Measurements from ENCODE around the gene WWC2. TPM values are rescaled to one million over a fixed set of nuclear protein-coding genes. Genes with fewer than 3 reads are reported as not detected.

WWC2 gene
- total RNA-seq, 6 donors from 2014 or later, result 87.0 to 179 (median 121) TPM

- Histone ChIP-seq H3K4me3 (no peak overlapping the region), H3K27me3 (no peaks in the 10 kb centered on the region), H3K36me3 (no peaks in the 10 kb centered on the region), H3K9me3 (no peaks in the 10 kb centered on the region), H3K4me1 (peaks cover 0 to 13% (median 2%) of the 10 kb centered on the region in 4 donors), H3K27ac (no peak overlapping the region)
- no peak for TF ChIP-seq POLR2AphosphoS5 (IDR thresholded peaks at IDR 0.05)
- no peak for ATAC-seq (ENCODE audit: low FRiP score in 2 of 2)
- DNase-seq, result no peak
- WGBS, 2 donors, result 70 to 72% methylated on average over 3 of the region's 3 CpGs
Measured at GRCh38 chr4:183197140-183197539, 98.1 kb downstream of the WWC2 start.

- ATAC-seq (ENCODE audit: low FRiP score in 2 of 2) (peak; percentile 73 to 78), DNase-seq (peak; percentile 26 to 86)
- H3K27ac ChIP-seq, result no peak overlapping the region
- peaks cover 0 to 8% (median 2%) of the 10 kb centered on the region in 4 donors for H3K4me1 ChIP-seq
- WGBS, 2 donors, result 33 to 38% methylated on average over 4 of the region's 4 CpGs
- no peak for TF ChIP-seq POLR2A (IDR thresholded peaks at IDR 0.05)
- TF ChIP-seq POLR2AphosphoS5 (IDR thresholded peaks at IDR 0.05), result no peak
- no peak for TF ChIP-seq CTCF (IDR thresholded peaks at IDR 0.05)
- TF ChIP-seq EP300 (IDR thresholded peaks at IDR 0.05), result no peak
- H3K9me3 ChIP-seq, result no peaks in the 10 kb centered on the region
- no peaks in the 10 kb centered on the region for H3K36me3 ChIP-seq
- no peak overlapping the region for H3K4me3 ChIP-seq
- H3K27me3 ChIP-seq, result no peaks in the 10 kb centered on the region
Measured at GRCh38 chr4:183200453-183200852, 101.4 kb downstream of the WWC2 start.

GRCh38 chr4:183201331-183201730 lies 102.3 kb downstream of the WWC2 start:
- H3K9me3 ChIP-seq, result no peaks in the 10 kb centered on the region
- H3K27ac ChIP-seq, result no peak overlapping the region
- TF ChIP-seq POLR2A (IDR thresholded peaks at IDR 0.05), result no peak
- peaks cover 0 to 8% (median 0%) of the 10 kb centered on the region in 4 donors for H3K4me1 ChIP-seq
- ATAC-seq (ENCODE audit: low FRiP score in 2 of 2), result no peak
- DNase-seq, result no peak
- no peak overlapping the region for H3K4me3 ChIP-seq
- WGBS, 2 donors, result 91 to 95% methylated on average over 4 of the region's 4 CpGs
- no peaks in the 10 kb centered on the region for H3K27me3 ChIP-seq
- H3K36me3 ChIP-seq, result no peaks in the 10 kb centered on the region

GRCh38 chr4:183202523-183202922 lies 103.5 kb downstream of the WWC2 start:
- TF ChIP-seq POLR2A (IDR thresholded peaks at IDR 0.05), result no peak
- TF ChIP-seq EP300 (IDR thresholded peaks at IDR 0.05), result no peak
- TF ChIP-seq POLR2AphosphoS5 (IDR thresholded peaks at IDR 0.05), result no peak
- TF ChIP-seq CTCF (IDR thresholded peaks at IDR 0.05), result no peak
- Histone ChIP-seq H3K4me3 (no peak overlapping the region), H3K27ac (no peak overlapping the region), H3K36me3 (no peaks in the 10 kb centered on the region), H3K9me3 (no peaks in the 10 kb centered on the region), H3K4me1 (peaks cover 0 to 8% (median 0%) of the 10 kb centered on the region in 4 donors), H3K27me3 (no peaks in the 10 kb centered on the region)
- no peak for DNase-seq
- no peak for ATAC-seq (ENCODE audit: low FRiP score in 2 of 2)
- 82 to 96% methylated on average over 2 of the region's 2 CpGs for WGBS, 2 donors

GRCh38 chr4:183204793-183205192 lies 105.7 kb downstream of the WWC2 start:
- Histone ChIP-seq H3K4me1 (peaks cover 0 to 8% (median 0%) of the 10 kb centered on the region in 4 donors), H3K27me3 (no peaks in the 10 kb centered on the region), H3K27ac (no peak overlapping the region), H3K4me3 (no peak overlapping the region), H3K36me3 (peaks cover 0 to 4% (median 0%) of the 10 kb centered on the region in 4 donors), H3K9me3 (no peaks in the 10 kb centered on the region)
- DNase-seq, result no peak
- WGBS, 2 donors, result 94 to 95% methylated on average over 2 of the region's 2 CpGs
- no peak for ATAC-seq (ENCODE audit: low FRiP score in 2 of 2)
- TF ChIP-seq EP300 (IDR thresholded peaks at IDR 0.05), result no peak
- no peak for TF ChIP-seq POLR2A (IDR thresholded peaks at IDR 0.05)
- TF ChIP-seq POLR2AphosphoS5 (IDR thresholded peaks at IDR 0.05), result no peak
- TF ChIP-seq CTCF (IDR thresholded peaks at IDR 0.05), result no peak

GRCh38 chr4:183205193-183205592 lies 106.1 kb downstream of the WWC2 start:
- peaks cover 0 to 7% (median 0%) of the 10 kb centered on the region in 4 donors for H3K4me1 ChIP-seq
- no peaks in the 10 kb centered on the region for H3K9me3 ChIP-seq
- DNase-seq (no peak), ATAC-seq (ENCODE audit: low FRiP score in 2 of 2) (no peak)
- 38 to 86% methylated on average over 1 to 2 of the region's 2 CpGs for WGBS, 2 donors
- no peak overlapping the region for H3K27ac ChIP-seq
- no peak overlapping the region for H3K4me3 ChIP-seq
- H3K36me3 ChIP-seq, result peaks cover 0 to 4% (median 0%) of the 10 kb centered on the region in 4 donors
- H3K27me3 ChIP-seq, result no peaks in the 10 kb centered on the region
- TF ChIP-seq EP300 (IDR thresholded peaks at IDR 0.05) (no peak), POLR2AphosphoS5 (IDR thresholded peaks at IDR 0.05) (no peak), POLR2A (IDR thresholded peaks at IDR 0.05) (no peak), CTCF (IDR thresholded peaks at IDR 0.05) (no peak)
